ENCODE results near the gene GGNBP2.

DNA sequence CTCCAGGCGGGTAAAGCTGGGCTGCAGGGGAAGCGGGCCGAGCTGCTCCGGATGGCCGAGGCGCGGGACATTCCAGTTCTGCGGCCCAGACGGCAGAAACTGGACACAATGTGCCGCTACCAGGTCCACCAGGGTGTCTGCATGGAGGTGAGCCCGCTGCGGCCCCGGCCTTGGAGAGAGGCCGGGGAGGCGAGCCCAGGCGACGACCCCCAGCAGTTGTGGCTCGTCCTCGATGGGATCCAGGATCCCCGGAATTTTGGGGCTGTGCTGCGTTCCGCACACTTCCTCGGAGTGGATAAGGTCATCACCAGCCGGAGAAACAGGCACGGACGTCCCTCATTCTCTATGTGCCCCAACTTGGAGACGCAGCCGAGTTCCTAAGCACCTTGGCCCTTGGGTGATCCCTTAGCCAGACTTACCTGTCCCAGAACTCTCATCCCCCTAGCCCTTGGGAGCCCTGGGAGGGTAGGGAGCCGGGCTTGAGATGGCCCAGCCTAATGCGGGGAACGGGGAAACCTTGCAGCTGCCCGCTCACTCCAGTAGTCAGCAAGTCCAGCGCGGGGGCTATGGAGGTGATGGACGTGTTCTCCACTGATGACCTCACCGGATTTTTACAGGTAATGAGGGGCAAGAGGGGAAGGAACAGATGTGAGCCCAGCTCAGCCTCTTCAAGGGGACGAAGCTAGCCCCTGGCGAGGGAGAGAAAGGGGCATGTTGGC, 57.5 kb downstream of the GGNBP2 start:
- TF ChIP-seq, protein P1, sequence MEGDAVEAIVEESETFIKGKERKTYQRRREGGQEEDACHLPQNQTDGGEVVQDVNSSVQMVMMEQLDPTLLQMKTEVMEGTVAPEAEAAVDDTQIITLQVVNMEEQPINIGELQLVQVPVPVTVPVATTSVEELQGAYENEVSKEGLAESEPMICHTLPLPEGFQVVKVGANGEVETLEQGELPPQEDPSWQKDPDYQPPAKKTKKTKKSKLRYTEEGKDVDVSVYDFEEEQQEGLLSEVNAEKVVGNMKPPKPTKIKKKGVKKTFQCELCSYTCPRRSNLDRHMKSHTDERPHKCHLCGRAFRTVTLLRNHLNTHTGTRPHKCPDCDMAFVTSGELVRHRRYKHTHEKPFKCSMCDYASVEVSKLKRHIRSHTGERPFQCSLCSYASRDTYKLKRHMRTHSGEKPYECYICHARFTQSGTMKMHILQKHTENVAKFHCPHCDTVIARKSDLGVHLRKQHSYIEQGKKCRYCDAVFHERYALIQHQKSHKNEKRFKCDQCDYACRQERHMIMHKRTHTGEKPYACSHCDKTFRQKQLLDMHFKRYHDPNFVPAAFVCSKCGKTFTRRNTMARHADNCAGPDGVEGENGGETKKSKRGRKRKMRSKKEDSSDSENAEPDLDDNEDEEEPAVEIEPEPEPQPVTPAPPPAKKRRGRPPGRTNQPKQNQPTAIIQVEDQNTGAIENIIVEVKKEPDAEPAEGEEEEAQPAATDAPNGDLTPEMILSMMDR (IDR thresholded peaks at IDR 0.05) = no peak
- TF ChIP-seq EP300 (IDR thresholded peaks at IDR 0.05) (no peak), POLR2AphosphoS5 (IDR thresholded peaks at IDR 0.05) (no peak), POLR2A (IDR thresholded peaks at IDR 0.05) (no peak)

Measured in stomach (tissue), 4 donors.